ENCODE data around the gene CCL17. TPM values are rescaled to one million over a fixed set of nuclear protein-coding genes. Genes with fewer than 3 reads are reported as not detected.

Gene CCL17
- total RNA-seq, 2 donors from 2014 or later = 1.3 to 7.4 TPM

- ATAC-seq (replicated peaks in 1 of 2) = no peak
- Mint-ChIP-seq H3K4me1 (ENCODE audit: low read depth) (peaks cover 27% of the 10 kb centered on the region), H3K4me3 (no peak overlapping the region), H3K27me3 (ENCODE audit: low read depth) (peaks cover 6% of the 10 kb centered on the region), H3K27ac (no peak overlapping the region), H3K9me3 (no peaks in the 10 kb centered on the region), H3K36me3 (ENCODE audit: insufficient read depth in 2 of 2) (no peaks in the 10 kb centered on the region)
- DNase-seq = no peak
These were observed 21.9 kb upstream of the CCL17 start for GRCh38 chr16:57382535-57383275.

GRCh38 chr16:57383276-57384247 is 21.0 kb upstream of the CCL17 start:
- Mint-ChIP-seq H3K27me3 (ENCODE audit: low read depth) (peaks cover 6% of the 10 kb centered on the region), H3K4me1 (ENCODE audit: low read depth) (peaks cover 22% of the 10 kb centered on the region), H3K36me3 (ENCODE audit: insufficient read depth in 2 of 2) (no peaks in the 10 kb centered on the region), H3K27ac (no peak overlapping the region), H3K4me3 (no peak overlapping the region), H3K9me3 (no peaks in the 10 kb centered on the region)
- DNase-seq (no peak), ATAC-seq (replicated peaks in 1 of 2) (no peak)

GRCh38 chr16:57384248-57385070 is 20.1 kb upstream of the CCL17 start:
- Mint-ChIP-seq H3K4me3 (no peak overlapping the region), H3K36me3 (ENCODE audit: insufficient read depth in 2 of 2) (no peaks in the 10 kb centered on the region), H3K9me3 (no peaks in the 10 kb centered on the region), H3K4me1 (ENCODE audit: low read depth) (peaks cover 24% of the 10 kb centered on the region), H3K27me3 (ENCODE audit: low read depth) (peaks cover 12% of the 10 kb centered on the region), H3K27ac (no peak overlapping the region)
- DNase-seq = no peak
- no peak for ATAC-seq (replicated peaks in 1 of 2)

- no peak for DNase-seq
- ATAC-seq (replicated peaks in 1 of 2) = no peak
- H3K4me3 Mint-ChIP-seq = no peak overlapping the region
- no peaks in the 10 kb centered on the region for H3K9me3 Mint-ChIP-seq
- H3K27ac Mint-ChIP-seq = no peak overlapping the region
- H3K36me3 Mint-ChIP-seq (ENCODE audit: insufficient read depth in 2 of 2) = no peaks in the 10 kb centered on the region
- peaks cover 18% of the 10 kb centered on the region for H3K27me3 Mint-ChIP-seq (ENCODE audit: low read depth)
- H3K4me1 Mint-ChIP-seq (ENCODE audit: low read depth) = peaks cover 24% of the 10 kb centered on the region
These were observed 19.5 kb upstream of the CCL17 start for GRCh38 chr16:57385083-57385482.

- Mint-ChIP-seq H3K4me3 (no peak overlapping the region), H3K27ac (no peak overlapping the region), H3K36me3 (ENCODE audit: insufficient read depth in 2 of 2) (no peaks in the 10 kb centered on the region), H3K27me3 (ENCODE audit: low read depth) (peaks cover 18% of the 10 kb centered on the region), H3K9me3 (no peaks in the 10 kb centered on the region), H3K4me1 (ENCODE audit: low read depth) (peaks cover 15% of the 10 kb centered on the region)
- ATAC-seq (replicated peaks in 1 of 2) (no peak), DNase-seq (no peak)
These were observed 18.1 kb upstream of the CCL17 start for GRCh38 chr16:57386381-57386951.

GRCh38 chr16:57387598-57388354 is 16.8 kb upstream of the CCL17 start:
- ATAC-seq (replicated peaks in 1 of 2) (peak; percentile 41 to 61), DNase-seq (no peak)
- Mint-ChIP-seq H3K4me3 (peak overlapping the region; percentile 23 to 43), H3K27ac (peak overlapping the region; percentile 72), H3K4me1 (ENCODE audit: low read depth) (peaks cover 11% of the 10 kb centered on the region), H3K36me3 (ENCODE audit: insufficient read depth in 2 of 2) (no peaks in the 10 kb centered on the region), H3K9me3 (no peaks in the 10 kb centered on the region), H3K27me3 (ENCODE audit: low read depth) (peaks cover 18% of the 10 kb centered on the region)

- Mint-ChIP-seq H3K27ac (peak overlapping the region; percentile 41), H3K4me3 (peak overlapping the region; percentile 4 to 20), H3K27me3 (ENCODE audit: low read depth) (peaks cover 18% of the 10 kb centered on the region), H3K4me1 (ENCODE audit: low read depth) (peaks cover 11% of the 10 kb centered on the region), H3K36me3 (ENCODE audit: insufficient read depth in 2 of 2) (no peaks in the 10 kb centered on the region), H3K9me3 (no peaks in the 10 kb centered on the region)
- DNase-seq (peak in 1 of 2 donors; percentile 14), ATAC-seq (replicated peaks in 1 of 2) (peak; percentile 46 to 78)
These were observed 16.0 kb upstream of the CCL17 start for GRCh38 chr16:57388359-57389086.

DNA sequence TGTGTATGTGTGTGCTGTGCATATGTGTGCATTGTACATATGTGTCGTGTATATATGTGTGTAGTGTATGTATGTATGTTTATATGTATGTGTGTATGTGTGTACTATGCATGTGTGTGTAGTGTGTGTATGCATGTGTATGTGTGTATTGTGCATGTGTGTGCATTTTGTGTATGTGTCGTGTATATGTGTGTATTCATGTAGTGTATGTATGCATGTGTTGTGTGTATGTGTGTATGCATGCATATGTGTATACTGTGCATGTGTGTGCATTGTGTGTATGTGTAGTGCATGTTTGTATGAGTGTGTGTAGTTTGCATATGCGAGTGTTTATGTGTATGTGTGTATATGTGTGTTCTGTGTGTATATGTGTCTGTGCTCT is 15.5 kb upstream of the CCL17 start:
- H3K27me3 Mint-ChIP-seq (ENCODE audit: low read depth) = peaks cover 18% of the 10 kb centered on the region
- no peaks in the 10 kb centered on the region for H3K9me3 Mint-ChIP-seq
- no peak overlapping the region for H3K4me3 Mint-ChIP-seq
- H3K36me3 Mint-ChIP-seq (ENCODE audit: insufficient read depth in 2 of 2) = no peaks in the 10 kb centered on the region
- peaks cover 11% of the 10 kb centered on the region for H3K4me1 Mint-ChIP-seq (ENCODE audit: low read depth)
- H3K27ac Mint-ChIP-seq = no peak overlapping the region
- no peak for ATAC-seq (replicated peaks in 1 of 2)
- no peak for DNase-seq

DNA sequence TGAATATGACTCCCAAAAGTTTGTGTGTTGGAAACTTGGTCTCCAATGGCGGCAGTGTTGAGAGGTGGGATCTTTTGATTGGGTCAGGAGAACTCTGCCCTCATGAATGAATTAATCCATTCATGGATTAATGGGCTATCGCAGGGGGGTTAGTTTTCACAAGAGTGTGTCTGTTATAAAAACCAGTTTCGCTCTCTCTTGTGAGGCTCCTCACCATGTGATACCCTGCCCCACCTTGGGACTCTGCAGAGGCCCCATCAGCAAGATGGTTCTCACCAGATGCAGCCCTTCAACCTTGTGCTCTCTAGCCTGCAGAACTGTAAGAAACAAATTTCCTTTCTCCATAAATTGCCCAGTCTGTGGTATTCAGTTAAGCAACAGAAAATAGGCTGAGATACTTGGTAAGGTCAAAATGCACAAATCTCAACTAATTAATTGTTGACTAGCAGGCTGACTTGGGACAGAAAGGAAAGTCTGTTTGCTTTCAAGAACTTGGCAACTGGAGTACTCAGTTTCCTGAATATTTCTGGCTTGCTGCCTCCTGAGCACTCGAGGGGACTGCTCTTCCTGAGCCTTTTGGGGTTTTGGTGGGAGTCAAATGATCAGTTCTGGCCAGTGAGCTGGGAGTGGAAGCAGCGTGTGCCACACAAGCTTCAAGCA is 13.8 kb upstream of the CCL17 start:
- no peak for ATAC-seq (replicated peaks in 1 of 2)
- H3K27ac Mint-ChIP-seq = no peak overlapping the region
- no peaks in the 10 kb centered on the region for H3K9me3 Mint-ChIP-seq
- H3K4me1 Mint-ChIP-seq (ENCODE audit: low read depth) = peaks cover 11% of the 10 kb centered on the region
- no peak overlapping the region for H3K4me3 Mint-ChIP-seq
- no peak for DNase-seq
- H3K36me3 Mint-ChIP-seq (ENCODE audit: insufficient read depth in 2 of 2) = no peaks in the 10 kb centered on the region
- peaks cover 12% of the 10 kb centered on the region for H3K27me3 Mint-ChIP-seq (ENCODE audit: low read depth)

GRCh38 chr16:57391300-57391699 is 13.3 kb upstream of the CCL17 start:
- H3K4me3 Mint-ChIP-seq = no peak overlapping the region
- H3K9me3 Mint-ChIP-seq = no peaks in the 10 kb centered on the region
- ATAC-seq (replicated peaks in 1 of 2) (no peak), DNase-seq (no peak)
- H3K4me1 Mint-ChIP-seq (ENCODE audit: low read depth) = peaks cover 11% of the 10 kb centered on the region
- H3K27ac Mint-ChIP-seq = no peak overlapping the region
- no peaks in the 10 kb centered on the region for H3K36me3 Mint-ChIP-seq (ENCODE audit: insufficient read depth in 2 of 2)
- H3K27me3 Mint-ChIP-seq (ENCODE audit: low read depth) = peaks cover 12% of the 10 kb centered on the region

DNA sequence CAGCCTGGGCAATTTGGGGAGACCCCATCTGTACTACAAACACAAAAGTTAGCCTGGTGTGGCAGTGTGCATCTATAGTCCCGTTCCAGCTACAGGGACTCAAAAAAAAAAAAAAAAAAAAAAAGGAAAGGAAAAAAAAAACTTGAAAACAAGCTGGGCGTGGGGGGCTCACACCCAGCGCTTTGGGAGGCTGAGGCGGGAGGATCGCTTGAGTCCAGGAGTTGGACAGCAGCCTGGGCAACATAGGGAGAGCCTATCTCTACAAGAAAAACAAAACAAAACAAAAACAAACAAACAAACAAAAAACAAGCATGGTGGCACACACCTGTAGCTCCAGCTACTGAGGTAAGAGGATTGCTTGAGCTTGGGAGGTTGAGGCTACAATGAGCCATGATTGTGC is 12.9 kb upstream of the CCL17 start:
- no peak for ATAC-seq (replicated peaks in 1 of 2)
- no peaks in the 10 kb centered on the region for H3K36me3 Mint-ChIP-seq (ENCODE audit: insufficient read depth in 2 of 2)
- H3K27ac Mint-ChIP-seq = no peak overlapping the region
- no peaks in the 10 kb centered on the region for H3K9me3 Mint-ChIP-seq
- H3K4me3 Mint-ChIP-seq = no peak overlapping the region
- peaks cover 12% of the 10 kb centered on the region for H3K27me3 Mint-ChIP-seq (ENCODE audit: low read depth)
- H3K4me1 Mint-ChIP-seq (ENCODE audit: low read depth) = peaks cover 11% of the 10 kb centered on the region
- no peak for DNase-seq

Measured in activated T-cell treated with anti-CD3 and anti-CD28 coated beads, Interleukin-2, amount 50 U/mL, for 72 hours (primary cell).